HepG2 (cell line): Measurements from ENCODE around the gene SHC1.

Experiments used
- CTCF ChIP-seq: sonication (generic); formaldehyde crosslinking; IDR thresholded peaks from 2 replicates; pipeline ENCODE4 v1.5.0; 2020; ENCODE audit warnings: mild to moderate bottlenecking, missing genetic modification reagents, moderate library complexity
- MAX ChIP-seq: IDR thresholded peaks from 2 replicates; pipeline ENCODE4 v1.6.1; 2012; ENCODE audit warnings: inconsistent platforms
- NR1H2 ChIP-seq: sonication (generic); formaldehyde crosslinking; IDR thresholded peaks from 2 replicates; pipeline ENCODE4 v1.8.1; 2022; ENCODE audit warnings: low read depth, missing genetic modification reagents, borderline replicate concordance
- POLR2AphosphoS5 ChIP-seq: IDR thresholded peaks from 2 replicates; pipeline ENCODE4 v1.6.1; 2012; ENCODE audit warnings: low read depth, low read length
- RORA ChIP-seq: sonication (generic); formaldehyde crosslinking; IDR thresholded peaks from 2 replicates; pipeline ENCODE4 v1.5.0; 2020; ENCODE audit warnings: mild to moderate bottlenecking, missing genetic modification reagents, moderate library complexity
- TP53 ChIP-seq: sonication (generic); formaldehyde crosslinking; conservative IDR thresholded peaks from 2 replicates; pipeline ENCODE4 v1.4.0; 2020; ENCODE audit warnings: missing genetic modification reagents
- ZFP36 ChIP-seq: fragments of 150-350 bp; IDR thresholded peaks from 2 replicates; pipeline ENCODE4 v1.6.1; 2018; ENCODE audit warnings: borderline replicate concordance, low read length, low read depth; ENCODE audit not compliant: partially characterized antibody
- ZNF343 ChIP-seq: sonication (generic); formaldehyde crosslinking; IDR thresholded peaks from 2 replicates; pipeline ENCODE4 v1.4.0; 2020; ENCODE audit warnings: mild to moderate bottlenecking, missing genetic modification reagents
- ZNF704 ChIP-seq: sonication (generic); formaldehyde crosslinking; IDR thresholded peaks from 2 replicates; pipeline ENCODE4 v1.8.1; 2023; ENCODE audit warnings: mild to moderate bottlenecking, inconsistent platforms, moderate library complexity, missing genetic modification reagents, borderline replicate concordance

- TF ChIP-seq NR1H2 (no peak), ZNF343 (CRISPR knock-in tag) (no peak), ZFP36 (no peak), MAX (no peak), CTCF (no peak), ZNF704 (CRISPR knock-in tag) (no peak), POLR2AphosphoS5 (no peak), RORA (CRISPR knock-in tag) (no peak), TP53 (no peak)
These were observed 37.7 kb upstream of the SHC1 start for GRCh38 chr1:155008015-155008941.
